Activated CD4-positive, alpha-beta memory T cell treated with anti-CD3 and anti-CD28 coated beads for 36 hours (primary cell): ENCODE measurements around the gene EIF4G3. TPM values are rescaled to one million over a fixed set of nuclear protein-coding genes. Genes with fewer than 3 reads are reported as not detected.
"Not testable (repeated sequence)": the region's sequence is repeated elsewhere in the genome, so short reads cannot be mapped to it uniquely, and the experiment has no call there.

Experiments
- CTCF ChIA-PET: fragments of 350-600 bp; sonication (Branson Sonifier 250); formaldehyde crosslinking; loops from one replicate; lab custom pipeline; 2021; ENCODE audit warnings: antibody characterized with exemption, inconsistent platforms; lab: Charles Lee
- POLR2A ChIA-PET: fragments of 350-600 bp; sonication (Branson Sonifier 250); formaldehyde crosslinking; loops from one replicate; lab custom pipeline; 2021; ENCODE audit warnings: antibody characterized with exemption; lab: Charles Lee
- DNase-seq: peaks from one replicate; pipeline ENCODE4 v3.0.0-alpha.2; 2020
- H3K27ac Mint-ChIP-seq: one replicate; pipeline ENCODE4 v1.8.0; 2021; ENCODE audit warnings: mixed read lengths
- H3K27me3 Mint-ChIP-seq: one replicate; pipeline ENCODE4 v1.8.0; 2021; ENCODE audit warnings: mixed read lengths
- H3K36me3 Mint-ChIP-seq: one replicate; pipeline ENCODE4 v1.8.0; 2021; ENCODE audit warnings: mixed read lengths
- H3K4me1 Mint-ChIP-seq: one replicate; pipeline ENCODE4 v1.8.0; 2021; ENCODE audit warnings: low read depth, mixed read lengths
- H3K4me3 Mint-ChIP-seq: one replicate; pipeline ENCODE4 v1.8.0; 2021; ENCODE audit warnings: mild to moderate bottlenecking, mixed read lengths
- H3K9me3 Mint-ChIP-seq: one replicate; pipeline ENCODE4 v1.8.0; 2021; ENCODE audit warnings: mixed read lengths
- intact Hi-C: fragments of 100-400 bp; cut with micrococcal nuclease; formaldehyde crosslinking; loops from one replicate; pipeline ENCODE4 v1.15.1; 2023
- total RNA-seq, 2 experiments: library from RNA; stranded (reverse); gene quantifications; one replicate each; pipeline ENCODE4 v1.2.3, GENCODE V29; 2021

The EIF4G3 gene
- total RNA-seq, 2 experiments from 2014 or later: 39.9 to 42.7 TPM

DNA sequence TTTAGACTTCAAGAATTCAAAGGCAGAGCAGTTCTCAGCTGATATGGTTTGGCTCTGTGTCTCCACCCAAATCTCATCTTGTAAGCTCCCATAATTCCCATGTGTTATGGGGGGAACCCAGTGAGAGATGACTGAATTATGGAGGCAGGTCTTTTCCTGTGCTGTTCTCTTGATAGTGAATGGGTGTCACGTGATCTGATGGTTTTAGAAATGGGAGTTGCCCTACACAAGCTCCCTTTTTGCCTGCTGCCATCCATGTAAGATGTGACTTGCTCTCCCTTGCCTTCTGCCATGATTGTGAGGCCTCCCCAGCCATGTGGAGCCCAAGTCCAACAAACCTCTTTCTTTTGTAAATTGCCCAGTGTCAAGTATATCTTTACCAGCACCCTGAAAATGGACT lies 146.5 kb downstream of the EIF4G3 start:
- ChIA-PET CTCF (no interaction called here), POLR2A (no interaction called here)
- Mint-ChIP-seq H3K27ac (no peak overlapping the region), H3K36me3 (no peaks in the 10 kb centered on the region), H3K27me3 (no peaks in the 10 kb centered on the region), H3K4me1 (no peaks in the 10 kb centered on the region), H3K4me3 (no peak overlapping the region), H3K9me3 (no peaks in the 10 kb centered on the region)
- no peak for DNase-seq
- intact Hi-C loops: no loop called here

DNA sequence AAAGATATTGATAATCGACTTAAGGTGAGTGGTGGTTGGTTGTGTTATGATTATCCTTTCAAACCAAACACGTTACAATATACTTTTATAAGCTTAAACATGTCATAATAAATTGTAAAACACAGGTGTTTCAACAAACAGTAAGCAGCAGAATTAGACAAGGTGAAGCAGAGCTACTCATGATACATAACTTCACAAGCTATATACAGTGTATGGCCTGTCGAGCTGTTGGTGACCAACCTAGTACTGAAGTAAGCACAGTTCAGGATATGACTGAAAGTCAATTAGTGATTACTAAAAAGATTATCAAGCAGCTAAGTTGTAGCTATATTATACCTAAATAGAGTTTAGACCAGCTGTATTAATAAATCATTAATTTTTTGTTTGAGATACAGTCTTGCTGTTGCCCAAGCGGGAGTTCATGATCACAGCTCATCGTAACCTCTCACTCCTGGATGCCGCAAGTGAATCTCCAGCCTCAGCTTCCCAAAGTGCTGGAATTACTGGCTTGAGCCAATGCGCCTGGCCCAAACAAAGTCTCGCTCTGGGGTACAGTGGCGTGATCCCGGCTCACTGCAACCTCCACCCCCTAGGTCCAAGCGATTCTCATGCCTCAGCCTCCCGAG lies 148.1 kb downstream of the EIF4G3 start:
- Mint-ChIP-seq H3K27me3 (no peaks in the 10 kb centered on the region), H3K27ac (no peak overlapping the region), H3K36me3 (no peaks in the 10 kb centered on the region), H3K4me1 (no peaks in the 10 kb centered on the region), H3K4me3 (no peak overlapping the region), H3K9me3 (no peaks in the 10 kb centered on the region)
- CTCF ChIA-PET: interaction anchor here (0.9 kb wide), 1 partner anchor 166 kb away, joined by 3 read pairs; no protein-coding TSS in a partner anchor
- DNase-seq: no peak
- POLR2A ChIA-PET: no interaction called here
- intact Hi-C loops: no loop called here

DNA sequence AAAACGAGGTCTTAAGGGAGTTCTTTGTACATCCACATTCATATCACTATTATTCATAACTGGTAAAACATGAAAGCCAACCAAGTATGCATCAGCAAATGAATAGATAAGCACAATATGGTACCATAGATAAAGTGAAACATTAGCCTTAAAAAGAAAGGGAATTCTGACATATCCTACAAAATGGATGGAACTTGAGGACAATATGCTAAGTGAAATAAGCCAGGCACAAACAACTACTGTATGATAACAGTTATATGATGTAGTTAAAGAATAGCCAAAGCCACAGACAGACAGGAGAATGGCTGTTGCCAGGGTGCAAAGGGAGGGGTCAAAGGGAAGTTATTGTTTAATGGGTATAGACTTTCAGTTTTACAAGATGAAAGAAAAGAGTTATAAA lies 148.9 kb downstream of the EIF4G3 start:
- DNase-seq: no peak
- POLR2A ChIA-PET: no interaction called here
- Mint-ChIP-seq H3K36me3 (no peaks in the 10 kb centered on the region), H3K4me1 (peaks cover 2% of the 10 kb centered on the region), H3K9me3 (no peaks in the 10 kb centered on the region), H3K4me3 (no peak overlapping the region), H3K27me3 (no peaks in the 10 kb centered on the region), H3K27ac (no peak overlapping the region)
- CTCF ChIA-PET: interaction anchor here (0.9 kb wide), 1 partner anchor 167 kb away, joined by 3 read pairs; no protein-coding TSS in a partner anchor
- intact Hi-C loops: no loop called here

DNA sequence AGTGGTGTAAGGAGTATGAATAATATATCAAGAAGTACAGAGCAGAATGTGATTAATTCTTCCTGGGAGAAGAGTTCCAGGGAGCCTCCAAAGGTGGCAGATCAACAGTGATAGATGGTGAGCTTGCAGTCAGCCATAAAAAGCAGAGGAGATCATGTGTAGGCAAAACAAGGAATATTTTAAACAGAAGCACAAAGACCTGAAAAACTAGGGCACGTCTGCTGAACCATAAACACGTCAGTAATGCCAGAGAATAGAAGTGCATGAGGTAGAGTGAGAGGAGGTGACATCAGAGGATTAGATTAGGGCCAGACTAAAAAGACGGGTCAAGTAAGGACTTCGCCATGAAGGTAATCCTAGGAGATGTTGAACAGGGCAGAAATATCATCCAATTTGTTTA lies 151.8 kb downstream of the EIF4G3 start:
- CTCF ChIA-PET: no interaction called here
- POLR2A ChIA-PET: no interaction called here
- H3K4me1 Mint-ChIP-seq: peaks cover 18% of the 10 kb centered on the region
- H3K27ac Mint-ChIP-seq: no peak overlapping the region
- H3K9me3 Mint-ChIP-seq: no peaks in the 10 kb centered on the region
- DNase-seq: no peak
- no peaks in the 10 kb centered on the region for H3K27me3 Mint-ChIP-seq
- no peaks in the 10 kb centered on the region for H3K36me3 Mint-ChIP-seq
- H3K4me3 Mint-ChIP-seq: no peak overlapping the region
- intact Hi-C loops: no loop called here

GRCh38 chr1:21024136-21024896 lies 152.4 kb downstream of the EIF4G3 start:
- H3K27ac Mint-ChIP-seq, CTCF ChIA-PET, H3K9me3 Mint-ChIP-seq, H3K27me3 Mint-ChIP-seq, DNase-seq, H3K4me3 Mint-ChIP-seq, intact Hi-C loops, POLR2A ChIA-PET, H3K36me3 Mint-ChIP-seq: not testable (repeated sequence)
- peaks cover 18% of the 10 kb centered on the region for H3K4me1 Mint-ChIP-seq

DNA sequence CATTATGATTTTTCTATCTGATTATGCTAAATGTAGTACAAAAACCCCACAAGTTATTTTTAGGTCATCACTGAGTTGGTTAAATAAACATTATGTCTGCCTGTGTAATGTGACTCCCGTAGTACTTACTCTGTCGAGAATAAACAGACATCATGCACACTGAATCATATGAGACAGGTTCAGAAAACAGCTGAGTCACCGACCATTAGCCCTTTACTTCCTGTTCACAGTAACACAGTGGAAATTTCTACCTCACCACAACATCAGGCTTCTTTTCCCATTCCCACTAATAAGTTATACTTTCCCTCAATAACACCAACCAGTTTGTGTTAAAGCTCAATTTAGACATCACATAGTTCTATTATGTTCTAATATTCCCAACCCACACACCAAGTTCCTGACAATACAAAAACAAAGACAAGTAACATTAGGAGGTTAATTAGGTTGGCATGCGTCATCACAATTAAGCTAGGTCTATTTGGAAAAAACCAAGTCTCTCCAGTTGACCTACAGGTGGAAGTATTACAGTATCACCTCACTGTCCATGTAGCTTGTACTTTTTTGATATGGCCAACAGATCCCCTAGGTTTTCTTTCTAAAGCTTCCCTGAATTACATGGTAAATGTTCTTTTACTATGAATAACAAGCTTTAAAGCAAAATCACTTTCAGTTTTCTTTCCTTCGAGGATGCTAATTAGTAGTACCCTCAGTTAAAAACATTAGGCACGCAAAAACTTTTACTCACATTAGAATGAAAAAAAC lies 154.2 kb downstream of the EIF4G3 start:
- CTCF ChIA-PET: interaction anchor here (1.0 kb wide), 1 partner anchor 90 kb away, joined by 4 read pairs; no protein-coding TSS in a partner anchor
- POLR2A ChIA-PET: interaction anchor here (0.6 to 1.0 kb wide), 2 partner anchors 12 to 90 kb away, joined by 3 to 5 read pairs; no protein-coding TSS in a partner anchor
- Mint-ChIP-seq H3K36me3 (no peaks in the 10 kb centered on the region), H3K27me3 (no peaks in the 10 kb centered on the region), H3K4me1 (peaks cover 18% of the 10 kb centered on the region), H3K9me3 (no peaks in the 10 kb centered on the region), H3K27ac (peak overlapping the region; percentile 83), H3K4me3 (peak overlapping the region; percentile 48)
- peak; percentile 29 for DNase-seq
- intact Hi-C loops: loop anchor here (1.0 kb wide), 2 partner anchors 30 to 90 kb away; no protein-coding TSS in a partner anchor

DNA sequence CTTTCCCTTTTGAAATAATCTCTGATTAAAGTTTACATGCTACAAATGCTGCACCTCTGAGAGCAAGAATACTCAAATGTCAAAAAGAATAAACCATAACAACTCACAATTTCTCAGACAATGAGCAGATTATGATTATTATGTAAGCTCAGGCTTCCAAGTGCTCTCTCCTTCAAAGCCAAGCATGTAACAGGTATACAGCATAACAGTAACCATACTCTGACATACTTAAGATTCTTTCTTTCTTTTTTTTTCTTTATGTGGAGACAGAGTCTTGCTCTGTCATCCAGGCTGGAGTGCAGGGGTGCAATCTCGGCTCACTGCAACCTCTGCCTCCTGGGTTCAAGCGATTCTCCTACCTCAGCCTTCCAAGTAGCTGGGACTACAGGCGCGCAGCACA lies 155.4 kb downstream of the EIF4G3 start:
- POLR2A ChIA-PET: no interaction called here

GRCh38 chr1:21020151-21020550 lies 156.5 kb downstream of the EIF4G3 start:
- intact Hi-C loops: no loop called here
- Mint-ChIP-seq H3K4me1 (peaks cover 24% of the 10 kb centered on the region), H3K27ac (no peak overlapping the region), H3K27me3 (no peaks in the 10 kb centered on the region), H3K36me3 (peaks cover 3% of the 10 kb centered on the region), H3K9me3 (no peaks in the 10 kb centered on the region), H3K4me3 (no peak overlapping the region)
- ChIA-PET POLR2A (no interaction called here), CTCF (interaction anchor here (1.4 kb wide), 1 partner anchor 175 kb away, joined by 3 read pairs; no protein-coding TSS in a partner anchor)
- no peak for DNase-seq

More for the DNA sequence above, 155.4 kb downstream of the EIF4G3 start:
- H3K4me1 Mint-ChIP-seq: peaks cover 20% of the 10 kb centered on the region
- no peaks in the 10 kb centered on the region for H3K36me3 Mint-ChIP-seq
- CTCF ChIA-PET: no interaction called here
- DNase-seq: no peak
- H3K27ac Mint-ChIP-seq: no peak overlapping the region
- no peaks in the 10 kb centered on the region for H3K9me3 Mint-ChIP-seq
- no peaks in the 10 kb centered on the region for H3K27me3 Mint-ChIP-seq
- intact Hi-C loops: no loop called here
- H3K4me3 Mint-ChIP-seq: no peak overlapping the region

DNA sequence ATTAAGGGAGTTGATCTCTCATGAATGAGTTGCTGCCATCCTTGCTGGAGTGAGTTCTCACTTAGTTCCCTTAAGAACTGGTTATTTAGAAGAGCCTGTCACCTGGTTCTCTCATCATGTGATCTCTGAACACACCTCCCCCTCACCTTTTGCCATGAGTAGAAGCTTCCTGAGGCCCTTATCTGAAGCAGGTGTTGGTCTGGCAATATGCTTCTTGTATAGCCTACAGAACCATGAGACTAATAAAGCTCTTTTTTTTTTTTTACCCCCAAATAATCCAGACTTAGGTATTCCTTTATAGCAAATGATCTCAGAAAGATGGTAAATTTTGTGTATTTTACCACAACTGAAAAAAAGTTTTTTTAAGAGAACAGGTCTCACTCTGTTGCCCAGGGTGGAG lies 158.0 kb downstream of the EIF4G3 start:
- no peak for DNase-seq
- ChIA-PET CTCF (interaction anchor here (1.4 kb wide), 1 partner anchor 177 kb away, joined by 3 read pairs; no protein-coding TSS in a partner anchor), POLR2A (no interaction called here)
- no peak overlapping the region for H3K4me3 Mint-ChIP-seq
- H3K27ac Mint-ChIP-seq: no peak overlapping the region
- peaks cover 6% of the 10 kb centered on the region for H3K36me3 Mint-ChIP-seq
- H3K4me1 Mint-ChIP-seq: peaks cover 24% of the 10 kb centered on the region
- no peaks in the 10 kb centered on the region for H3K9me3 Mint-ChIP-seq
- H3K27me3 Mint-ChIP-seq: no peaks in the 10 kb centered on the region
- intact Hi-C loops: no loop called here

GRCh38 chr1:21013510-21013909 lies 163.2 kb downstream of the EIF4G3 start:
- ChIA-PET CTCF (interaction anchor here (0.6 kb wide), 1 partner anchor 489 kb away, joined by 3 read pairs; no protein-coding TSS in a partner anchor), POLR2A (no interaction called here)
- no peaks in the 10 kb centered on the region for H3K9me3 Mint-ChIP-seq
- no peak for DNase-seq
- H3K4me1 Mint-ChIP-seq: peaks cover 6% of the 10 kb centered on the region
- H3K27ac Mint-ChIP-seq: no peak overlapping the region
- intact Hi-C loops: no loop called here
- H3K36me3 Mint-ChIP-seq: peaks cover 6% of the 10 kb centered on the region
- no peak overlapping the region for H3K4me3 Mint-ChIP-seq
- H3K27me3 Mint-ChIP-seq: no peaks in the 10 kb centered on the region

DNA sequence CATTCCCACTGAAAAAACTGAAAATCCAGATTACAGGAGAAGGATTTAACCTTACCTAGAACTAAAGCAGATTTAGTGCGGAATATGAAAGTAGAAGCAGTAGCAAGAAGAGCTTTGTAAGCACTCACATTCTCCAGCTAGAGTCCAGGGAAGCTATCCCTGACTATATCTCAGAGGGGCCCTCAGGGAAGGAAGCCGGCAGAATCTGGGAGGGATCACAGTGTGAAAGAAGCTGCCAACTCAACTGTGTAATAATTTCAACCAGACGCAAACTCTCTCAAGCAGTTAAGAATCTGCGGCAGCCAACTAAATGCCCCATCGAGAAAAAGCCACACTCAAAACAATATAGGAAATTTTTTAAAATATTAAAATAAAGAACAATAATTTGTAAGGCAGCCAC lies 163.8 kb downstream of the EIF4G3 start:
- H3K27ac Mint-ChIP-seq: no peak overlapping the region
- H3K9me3 Mint-ChIP-seq: no peaks in the 10 kb centered on the region
- H3K4me1 Mint-ChIP-seq: peaks cover 6% of the 10 kb centered on the region
- H3K27me3 Mint-ChIP-seq: no peaks in the 10 kb centered on the region
- intact Hi-C loops: no loop called here
- POLR2A ChIA-PET: no interaction called here
- CTCF ChIA-PET: no interaction called here
- H3K4me3 Mint-ChIP-seq: no peak overlapping the region
- H3K36me3 Mint-ChIP-seq: peaks cover 6% of the 10 kb centered on the region
- no peak for DNase-seq

DNA sequence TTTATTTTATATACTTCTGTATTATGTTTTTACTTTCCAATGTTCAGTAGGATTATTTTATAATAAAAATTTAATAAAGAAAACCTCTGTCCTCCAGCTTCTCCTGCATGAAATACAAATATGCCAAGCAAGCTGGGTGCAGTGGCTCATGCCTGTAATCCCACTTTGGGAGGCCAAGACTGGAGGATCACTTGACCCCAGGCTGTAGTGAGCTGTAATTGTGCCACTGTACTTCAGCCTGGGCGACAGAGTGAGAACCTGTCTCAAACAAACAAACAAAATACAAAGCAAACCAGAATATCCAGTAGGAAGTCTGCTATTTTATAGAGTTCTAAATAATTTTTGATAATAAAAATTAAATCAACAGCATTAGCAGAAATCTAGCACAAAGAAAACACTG lies 168.8 kb downstream of the EIF4G3 start:
- intact Hi-C loops: no loop called here
- Mint-ChIP-seq H3K4me1 (no peaks in the 10 kb centered on the region), H3K36me3 (no peaks in the 10 kb centered on the region), H3K4me3 (no peak overlapping the region), H3K9me3 (no peaks in the 10 kb centered on the region), H3K27ac (no peak overlapping the region), H3K27me3 (no peaks in the 10 kb centered on the region)
- CTCF ChIA-PET: interaction anchor here (1.4 kb wide), 1 partner anchor 9 kb away, joined by 3 read pairs; no protein-coding TSS in a partner anchor
- POLR2A ChIA-PET: no interaction called here
- no peak for DNase-seq
